ENCODE data around the gene CNIH2.

Gene CNIH2

GRCh38 chr11:66328302-66329144 lies 50.5 kb downstream of the CNIH2 start (continued):
- no peak for TF ChIP-seq TSHZ1 (tag by site-specific recombination; IDR thresholded peaks at IDR 0.05; ENCODE audit: borderline replicate concordance)
- no peak for TF ChIP-seq ZNF155 (tag by site-specific recombination; IDR thresholded peaks at IDR 0.05)
- TF ChIP-seq ZNF24 (tag by site-specific recombination; IDR thresholded peaks at IDR 0.05): peak; percentile 54; the same call in 1 of the 2 replicates
- TF ChIP-seq ZNF169 (tag by site-specific recombination; IDR thresholded peaks at IDR 0.05): no peak
- no peak for TF ChIP-seq ZNF354C (tag by site-specific recombination; IDR thresholded peaks at IDR 0.05; ENCODE audit: borderline replicate concordance, low read depth)
- no peak for TF ChIP-seq ZNF777 (tag by site-specific recombination; IDR thresholded peaks at IDR 0.05; ENCODE audit: borderline replicate concordance)
- no peak for TF ChIP-seq ZSCAN5A (tag by site-specific recombination; IDR thresholded peaks at IDR 0.05)
- TF ChIP-seq OSR2 (tag by site-specific recombination; IDR thresholded peaks at IDR 0.05): no peak
- TF ChIP-seq ZNF558 (tag by site-specific recombination; IDR thresholded peaks at IDR 0.05): no peak
- no peak for TF ChIP-seq ZNF366 (tag by site-specific recombination; conservative IDR thresholded peaks at IDR 0.05)
- peak; percentile 10 for TF ChIP-seq ZBTB26 (tag by site-specific recombination; optimal IDR thresholded peaks at IDR 0.05)
- no peak for TF ChIP-seq ZNF48 (tag by site-specific recombination; IDR thresholded peaks at IDR 0.05)
- no peak for TF ChIP-seq ZNF433 (tag by site-specific recombination; IDR thresholded peaks at IDR 0.05; ENCODE audit: low read depth)
- no peak for TF ChIP-seq ZFHX2 (tag by site-specific recombination; conservative IDR thresholded peaks at IDR 0.05)
- no peak for TF ChIP-seq ZNF221 (tag by site-specific recombination; IDR thresholded peaks at IDR 0.05; ENCODE audit: borderline replicate concordance)
- no peak for TF ChIP-seq EGR2 (tag by site-specific recombination; IDR thresholded peaks at IDR 0.05; ENCODE audit: low read depth)
- no peak for TF ChIP-seq ZBTB1 (tag by site-specific recombination; IDR thresholded peaks at IDR 0.05)
- TF ChIP-seq ZNF645 (tag by site-specific recombination; IDR thresholded peaks at IDR 0.05): no peak
- TF ChIP-seq YY1 (tag by site-specific recombination; IDR thresholded peaks at IDR 0.05): no peak
- no peak for TF ChIP-seq ZNF350 (tag by site-specific recombination; IDR thresholded peaks at IDR 0.05)
- TF ChIP-seq ZSCAN4 (tag by site-specific recombination; IDR thresholded peaks at IDR 0.05): no peak
- TF ChIP-seq ZEB2 (tag by site-specific recombination; IDR thresholded peaks at IDR 0.05): 0 out of 2 replicates have a peak, but pooled peaks have one; percentile 34
- TF ChIP-seq ZNF518A (tag by site-specific recombination; conservative IDR thresholded peaks at IDR 0.05; ENCODE audit: low read depth): no peak
- no peak for TF ChIP-seq ZNF830 (tag by site-specific recombination; IDR thresholded peaks at IDR 0.05; ENCODE audit: low read depth)
- 0 out of 2 replicates have a peak, but pooled peaks have one; percentile 20 for TF ChIP-seq SP7 (tag by site-specific recombination; IDR thresholded peaks at IDR 0.05)
- TF ChIP-seq KLF10 (tag by site-specific recombination; IDR thresholded peaks at IDR 0.05): no peak
